Stimulated activated CD4-positive, alpha-beta T cell treated with anti-CD3 and anti-CD28 coated beads, Interleukin-2, amount 100 ng/mL, for 4 hours (primary cell): ENCODE data around the gene SRGAP2.
"Not testable (repeated sequence)": the region's sequence is repeated elsewhere in the genome, so short reads cannot be mapped to it uniquely, and the experiment has no call there.

Source experiments
- DNase-seq: peaks from one replicate; pipeline ENCODE4 v3.0.0-alpha.2; 2020; ENCODE audit warnings: low read depth

The SRGAP2 gene

GRCh38 chr1:206203364-206204158 is at the start of gene SRGAP2:
Gene SRGAP2, plus strand, starts transcription at chr1:206203541. Its CDS starts 2,430 bp downstream, at chr1:206205971.
- peak; percentile 19 for DNase-seq

GRCh38 chr1:206167350-206168029 is 35.9 kb upstream of the SRGAP2 start:
- DNase-seq: not testable (repeated sequence)

- not testable (repeated sequence) for DNase-seq
These were observed 33.5 kb upstream of the SRGAP2 start for GRCh38 chr1:206169794-206170193.

GRCh38 chr1:206173110-206173719 is 30.1 kb upstream of the SRGAP2 start:
- DNase-seq: not testable (repeated sequence)

GRCh38 chr1:206174182-206174868 is 29.0 kb upstream of the SRGAP2 start:
- DNase-seq: not testable (repeated sequence)

- not testable (repeated sequence) for DNase-seq
These were observed 27.8 kb upstream of the SRGAP2 start for GRCh38 chr1:206175459-206176113.

- DNase-seq: not testable (repeated sequence)
These were observed 27.2 kb upstream of the SRGAP2 start for GRCh38 chr1:206176114-206176502.

- DNase-seq: not testable (repeated sequence)
These were observed 25.0 kb upstream of the SRGAP2 start for GRCh38 chr1:206178061-206178989.

- not testable (repeated sequence) for DNase-seq
These were observed 23.7 kb upstream of the SRGAP2 start for GRCh38 chr1:206179666-206180065.

- not testable (repeated sequence) for DNase-seq
These were observed 20.7 kb upstream of the SRGAP2 start for GRCh38 chr1:206182368-206183317.

- not testable (repeated sequence) for DNase-seq
These were observed 19.6 kb upstream of the SRGAP2 start for GRCh38 chr1:206183788-206184187.

GRCh38 chr1:206185778-206186177 is 17.6 kb upstream of the SRGAP2 start:
- not testable (repeated sequence) for DNase-seq

- not testable (repeated sequence) for DNase-seq
These were observed 16.5 kb upstream of the SRGAP2 start for GRCh38 chr1:206186826-206187225.

- DNase-seq: not testable (repeated sequence)
These were observed 8.2 kb upstream of the SRGAP2 start for GRCh38 chr1:206195182-206195581.

- DNase-seq: not testable (repeated sequence)
These were observed 6.5 kb upstream of the SRGAP2 start for GRCh38 chr1:206196748-206197424.

- DNase-seq: peak; percentile 96
These were observed 465 bp upstream of the SRGAP2 start, which contains the start of gene FAM72A for GRCh38 chr1:206202789-206203363. Gene FAM72A, minus strand, starts transcription at chr1:206202839. Its CDS starts 814 bp downstream, at chr1:206202025.

GRCh38 chr1:206204159-206204511 is 794 bp downstream of the SRGAP2 start:
- DNase-seq: not testable (repeated sequence)

GRCh38 chr1:206204871-206205270 is 1.5 kb downstream of the SRGAP2 start:
- not testable (repeated sequence) for DNase-seq
